Measurements from ENCODE around the gene ANKRD36C.
"Not testable (repeated sequence)": the region's sequence is repeated elsewhere in the genome, so short reads cannot be mapped to it uniquely, and the experiment has no call there.

Gene ANKRD36C

DNA sequence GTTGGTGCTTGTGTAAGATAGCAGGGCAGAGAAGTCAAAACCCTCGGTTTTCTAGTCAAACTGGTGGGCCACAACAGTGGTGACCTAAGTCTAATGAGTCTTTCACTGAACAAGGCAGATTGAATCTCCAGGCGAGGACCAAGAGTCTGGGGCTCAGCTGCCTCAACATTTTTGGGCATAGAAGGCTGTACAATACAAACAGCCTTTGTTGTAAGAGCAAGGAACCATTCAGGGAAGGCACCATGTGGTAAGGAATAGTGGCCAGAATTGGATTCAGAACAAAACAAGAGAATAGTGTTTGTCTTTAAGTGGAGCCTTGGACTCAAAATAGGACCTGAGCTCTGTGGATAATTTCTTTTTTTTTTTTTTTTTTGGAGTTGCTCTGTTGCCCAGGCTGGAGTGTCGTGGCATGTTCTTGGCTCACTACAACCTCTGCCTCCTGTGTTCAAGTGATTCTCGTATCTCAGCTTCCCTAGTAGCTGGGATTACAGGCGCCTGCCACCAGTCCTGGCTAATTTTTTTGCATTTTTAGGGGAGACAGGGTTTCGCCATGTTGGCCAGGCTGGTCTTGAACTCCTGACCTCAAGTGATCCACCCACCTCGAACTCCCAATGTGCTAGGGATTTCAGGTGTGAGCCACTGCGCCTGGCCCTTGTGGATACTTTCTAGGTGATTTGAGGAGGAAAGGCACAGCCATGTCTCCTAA is 20.6 kb upstream of the ANKRD36C start:
- H2BK15ac ChIP-seq (replicated peaks; ENCODE audit: low read depth); H2BK120ac ChIP-seq (ENCODE audit: low read depth, low read length); H4K8ac ChIP-seq (ENCODE audit: low read depth, low read length); DNase-seq; H3K4me2 ChIP-seq (ENCODE audit: low read length); H3K79me1 ChIP-seq (ENCODE audit: low read length); H3K4ac ChIP-seq (ENCODE audit: low read depth, low read length); H2AK5ac ChIP-seq (ENCODE audit: low read length); H3K56ac ChIP-seq (ENCODE audit: low read length); H3K36me3 ChIP-seq (ENCODE audit: control insufficient read depth, insufficient read depth, low read length); H3K18ac ChIP-seq (ENCODE audit: low read length); H3K9ac ChIP-seq (ENCODE audit: low read length); H3K27ac ChIP-seq (ENCODE audit: low read depth, low read length); H3K23ac ChIP-seq (ENCODE audit: low read length); H2BK5ac ChIP-seq (ENCODE audit: low read length); H3K4me3 ChIP-seq (ENCODE audit: low read length); H3K4me1 ChIP-seq (ENCODE audit: control insufficient read depth, low read depth, low read length); H3K79me2 ChIP-seq (ENCODE audit: control insufficient read depth, insufficient read depth, low read length); H4K5ac ChIP-seq (ENCODE audit: low read length); H3K27me3 ChIP-seq (ENCODE audit: insufficient read depth, low read length, poor library complexity): not testable (repeated sequence)
- WGBS (ENCODE audit: extremely low coverage, insufficient coverage, low lambda C conversion rate): no CpG with 5 or more reads among the region's 8 CpGs

- peak; percentile 57 for DNase-seq
Measured at GRCh38 chr2:96011129-96011455, 19.5 kb upstream of the ANKRD36C start.

GRCh38 chr2:96010320-96011128 is 18.9 kb upstream of the ANKRD36C start:
- H3K27me3 ChIP-seq (ENCODE audit: insufficient read depth, low read length, poor library complexity); H3K27ac ChIP-seq (ENCODE audit: low read depth, low read length): not testable (repeated sequence)

More at GRCh38 chr2:96011129-96011455, 19.5 kb upstream of the ANKRD36C start:
- not testable (repeated sequence) for H3K18ac ChIP-seq (ENCODE audit: low read length); H4K8ac ChIP-seq (ENCODE audit: low read depth, low read length); H3K4me2 ChIP-seq (ENCODE audit: low read length); H3K79me1 ChIP-seq (ENCODE audit: low read length); H3K56ac ChIP-seq (ENCODE audit: low read length); H2AK5ac ChIP-seq (ENCODE audit: low read length); H3K9ac ChIP-seq (ENCODE audit: low read length); H3K4ac ChIP-seq (ENCODE audit: low read depth, low read length); H2BK15ac ChIP-seq (replicated peaks; ENCODE audit: low read depth); H3K27me3 ChIP-seq (ENCODE audit: insufficient read depth, low read length, poor library complexity); H3K36me3 ChIP-seq (ENCODE audit: control insufficient read depth, insufficient read depth, low read length); H3K23ac ChIP-seq (ENCODE audit: low read length); H3K27ac ChIP-seq (ENCODE audit: low read depth, low read length); H3K4me1 ChIP-seq (ENCODE audit: control insufficient read depth, low read depth, low read length); H4K5ac ChIP-seq (ENCODE audit: low read length); H3K4me3 ChIP-seq (ENCODE audit: low read length); H3K79me2 ChIP-seq (ENCODE audit: control insufficient read depth, insufficient read depth, low read length); H2BK120ac ChIP-seq (ENCODE audit: low read depth, low read length); H2BK5ac ChIP-seq (ENCODE audit: low read length)
- WGBS (ENCODE audit: extremely low coverage, insufficient coverage, low lambda C conversion rate): no CpG with 5 or more reads among the region's 4 CpGs

GRCh38 chr2:96009833-96010232 is 18.2 kb upstream of the ANKRD36C start:
- not testable (repeated sequence) for H3K23ac ChIP-seq (ENCODE audit: low read length); H3K27ac ChIP-seq (ENCODE audit: low read depth, low read length); H3K79me1 ChIP-seq (ENCODE audit: low read length); H2BK5ac ChIP-seq (ENCODE audit: low read length); H3K18ac ChIP-seq (ENCODE audit: low read length); H3K4me1 ChIP-seq (ENCODE audit: control insufficient read depth, low read depth, low read length); H2AK5ac ChIP-seq (ENCODE audit: low read length); H2BK15ac ChIP-seq (replicated peaks; ENCODE audit: low read depth); H3K27me3 ChIP-seq (ENCODE audit: insufficient read depth, low read length, poor library complexity); H3K9ac ChIP-seq (ENCODE audit: low read length); H4K5ac ChIP-seq (ENCODE audit: low read length); H3K4ac ChIP-seq (ENCODE audit: low read depth, low read length); H2BK120ac ChIP-seq (ENCODE audit: low read depth, low read length); H4K8ac ChIP-seq (ENCODE audit: low read depth, low read length); H3K79me2 ChIP-seq (ENCODE audit: control insufficient read depth, insufficient read depth, low read length); H3K36me3 ChIP-seq (ENCODE audit: control insufficient read depth, insufficient read depth, low read length); H3K4me3 ChIP-seq (ENCODE audit: low read length)
- Histone ChIP-seq H3K4me2 (ENCODE audit: low read length) (peak overlapping the region; percentile 27), H3K56ac (ENCODE audit: low read length) (peak overlapping the region; percentile 56)
- WGBS (ENCODE audit: extremely low coverage, insufficient coverage, low lambda C conversion rate): no CpG with 5 or more reads among the region's 10 CpGs
- peak; percentile 56 for DNase-seq

More at GRCh38 chr2:96010320-96011128, 18.9 kb upstream of the ANKRD36C start:
- H3K18ac ChIP-seq (ENCODE audit: low read length); H3K23ac ChIP-seq (ENCODE audit: low read length); H3K4me2 ChIP-seq (ENCODE audit: low read length); H2BK15ac ChIP-seq (replicated peaks; ENCODE audit: low read depth); H3K9ac ChIP-seq (ENCODE audit: low read length); H3K4me3 ChIP-seq (ENCODE audit: low read length); H2AK5ac ChIP-seq (ENCODE audit: low read length); H3K4ac ChIP-seq (ENCODE audit: low read depth, low read length); H4K8ac ChIP-seq (ENCODE audit: low read depth, low read length); H4K5ac ChIP-seq (ENCODE audit: low read length); H2BK5ac ChIP-seq (ENCODE audit: low read length); H3K79me2 ChIP-seq (ENCODE audit: control insufficient read depth, insufficient read depth, low read length); H2BK120ac ChIP-seq (ENCODE audit: low read depth, low read length); H3K4me1 ChIP-seq (ENCODE audit: control insufficient read depth, low read depth, low read length); H3K79me1 ChIP-seq (ENCODE audit: low read length); H3K36me3 ChIP-seq (ENCODE audit: control insufficient read depth, insufficient read depth, low read length): not testable (repeated sequence)
- peak overlapping the region; percentile 56 for H3K56ac ChIP-seq (ENCODE audit: low read length)
- WGBS (ENCODE audit: extremely low coverage, insufficient coverage, low lambda C conversion rate): no CpG with 5 or more reads among the region's 65 CpGs
- DNase-seq: peak; percentile 91

- peak overlapping the region; percentile 34 for H3K56ac ChIP-seq (ENCODE audit: low read length)
- H2BK15ac ChIP-seq (replicated peaks; ENCODE audit: low read depth); H2BK120ac ChIP-seq (ENCODE audit: low read depth, low read length); H3K23ac ChIP-seq (ENCODE audit: low read length); H3K27me3 ChIP-seq (ENCODE audit: insufficient read depth, low read length, poor library complexity); H3K4me3 ChIP-seq (ENCODE audit: low read length); H3K27ac ChIP-seq (ENCODE audit: low read depth, low read length); H2BK5ac ChIP-seq (ENCODE audit: low read length); H2AK5ac ChIP-seq (ENCODE audit: low read length); DNase-seq; H3K18ac ChIP-seq (ENCODE audit: low read length); H3K36me3 ChIP-seq (ENCODE audit: control insufficient read depth, insufficient read depth, low read length); H3K4me1 ChIP-seq (ENCODE audit: control insufficient read depth, low read depth, low read length); H3K79me1 ChIP-seq (ENCODE audit: low read length); H4K8ac ChIP-seq (ENCODE audit: low read depth, low read length); H3K9ac ChIP-seq (ENCODE audit: low read length); H3K4ac ChIP-seq (ENCODE audit: low read depth, low read length); H3K4me2 ChIP-seq (ENCODE audit: low read length); H3K79me2 ChIP-seq (ENCODE audit: control insufficient read depth, insufficient read depth, low read length); H4K5ac ChIP-seq (ENCODE audit: low read length): not testable (repeated sequence)
- no CpG with 5 or more reads among the region's 6 CpGs for WGBS (ENCODE audit: extremely low coverage, insufficient coverage, low lambda C conversion rate)
Measured at GRCh38 chr2:96008051-96008450, 16.4 kb upstream of the ANKRD36C start.

All from mesendoderm (in vitro differentiated cells).